Panc1 (cell line): ENCODE data around the gene KPNA4. TPM values are rescaled to one million over a fixed set of nuclear protein-coding genes. Genes with fewer than 3 reads are reported as not detected.

Experiments used
- ATAC-seq: fragments of 200-7000 bp; cut with Tn5 transposase; 2 replicates; pipeline ENCODE4 v1.9.1; 2020; ENCODE audit warnings: mild to moderate bottlenecking, moderate library complexity
- BruUV-seq: library from RNA; stranded (reverse); fragments of 400-500 nt; replicated peaks from 2 replicates; lab custom pipeline; 2021; lab: Mats Ljungman, UMichigan
- CTCF ChIA-PET: fragments of 300-600 bp; sonication (Branson Sonifier 250); formaldehyde crosslinking; loops from one replicate; lab custom pipeline; 2022; ENCODE audit warnings: antibody characterized with exemption; lab: Charles Lee
- POLR2A ChIA-PET: fragments of 300-600 bp; sonication (Branson Sonifier 250); formaldehyde crosslinking; loops from one replicate; lab custom pipeline; 2022; ENCODE audit warnings: antibody characterized with exemption; lab: Charles Lee
- DNase-seq: peaks from one replicate; pipeline ENCODE4 v3.0.0-alpha.2; 2010; ENCODE audit warnings: low read depth, low spot score
- H3K27ac ChIP-seq: 2 replicates; pipeline ENCODE4 v1.5.1; 2011; ENCODE audit warnings: mild to moderate bottlenecking, low read length, inconsistent platforms
- H3K27me3 ChIP-seq: fragments of 200-500 bp; sonication (Bioruptor generic); 2 replicates; pipeline ENCODE4 v1.6.0; 2014; ENCODE audit warnings: low read length, inconsistent platforms; ENCODE audit not compliant: control insufficient read depth, insufficient read depth
- H3K36me3 ChIP-seq: fragments of 200-500 bp; sonication (Bioruptor generic); 2 replicates; pipeline ENCODE4 v1.5.1; 2014; ENCODE audit warnings: inconsistent platforms, mild to moderate bottlenecking, low read length, moderate library complexity; ENCODE audit not compliant: control insufficient read depth, insufficient read depth
- H3K4me1 ChIP-seq: 2 replicates; pipeline ENCODE4 v1.5.1; 2011; ENCODE audit warnings: inconsistent platforms, mild to moderate bottlenecking, low read length, moderate library complexity; ENCODE audit not compliant: control insufficient read depth, insufficient read depth
- H3K4me3 ChIP-seq, 2 experiments: 2 replicates each; pipeline ENCODE4 v1.5.1; 2011 to 2012; ENCODE audit warnings: low read depth in 2 of 2, low read length in 2 of 2, mild to moderate bottlenecking in 2 of 2, inconsistent platforms in 1 of 2, moderate library complexity in 1 of 2
- H3K9me3 ChIP-seq: fragments of 200-500 bp; sonication (Bioruptor generic); 2 replicates; pipeline ENCODE4 v1.5.1; 2014; ENCODE audit warnings: low read depth, mild to moderate bottlenecking, inconsistent platforms, low read length, moderate library complexity; ENCODE audit not compliant: control insufficient read depth, insufficient read depth
- CTCF ChIP-seq: fragments of 450-650 bp; IDR thresholded peaks from 2 replicates; pipeline ENCODE4 v1.5.1; 2017; ENCODE audit warnings: mild to moderate bottlenecking
- POLR2AphosphoS5 ChIP-seq: IDR thresholded peaks from 2 replicates; pipeline ENCODE4 v1.6.1; 2012; ENCODE audit warnings: mild to moderate bottlenecking, low read depth, low read length, moderate library complexity
- REST ChIP-seq, 2 experiments: IDR thresholded peaks; 2 replicates each; pipeline ENCODE4 v1.6.1; 2011 to 2012; ENCODE audit warnings: low read depth in 2 of 2, control low read depth in 1 of 2, low read length in 1 of 2, mild to moderate bottlenecking in 1 of 2, moderate library complexity in 1 of 2; ENCODE audit not compliant: insufficient read depth in 1 of 2
- SIN3A ChIP-seq: IDR thresholded peaks from 2 replicates; pipeline ENCODE4 v1.6.1; 2012; ENCODE audit warnings: low read depth, mild to moderate bottlenecking, low read length, moderate library complexity, borderline replicate concordance; ENCODE audit not compliant: insufficient read depth
- TCF7L2 ChIP-seq: IDR thresholded peaks from 2 replicates; pipeline ENCODE4 v1.6.1; 2011; ENCODE audit warnings: mild to moderate bottlenecking, low read depth, low read length, inconsistent platforms
- in situ Hi-C: cut with HindIII; loops from 2 replicates; pipeline ENCODE4 v1.10.0; 2016; ENCODE audit warnings: low sequenced_read_pairs, low pct_unique_long_range_greater_than_20kb
- intact Hi-C: fragments of 100-400 bp; cut with micrococcal nuclease; formaldehyde crosslinking; loops from one replicate; pipeline ENCODE4 v1.10.0; 2022; ENCODE audit not compliant: unreplicated experiment
- total RNA-seq: library from RNA; stranded (reverse); gene quantifications from one replicate; pipeline ENCODE4 v1.2.1, GENCODE V29; 2021; ENCODE audit not compliant: unreplicated experiment

KPNA4 gene
- total RNA-seq, 1 experiment from 2014 or later, result 84.4 TPM

GRCh38 chr3:160458151-160458550 lies 107.2 kb downstream of the KPNA4 start:
- in situ Hi-C loops, result no loop called here
- H3K9me3 ChIP-seq, result no peaks in the 10 kb centered on the region
- ChIA-PET POLR2A (interaction anchor here (0.6 to 1.0 kb wide), 3 partner anchors 9 to 57 kb away, joined by 3 to 6 read pairs (median 6); no protein-coding TSS in a partner anchor), CTCF (no interaction called here)
- intact Hi-C loops, result no loop called here
- H3K27me3 ChIP-seq, result peaks cover 2% of the 10 kb centered on the region; the same call in 1 of the 2 replicates
- BruUV-seq, result no TSS peak
- ATAC-seq (no peak), DNase-seq (no peak)
- TF ChIP-seq REST (IDR thresholded peaks at IDR 0.05; ENCODE audit: insufficient read depth in 1 of 2, low read depth in 2 of 2, low read length in 1 of 2) (no peak), CTCF (no peak), TCF7L2 (no peak), SIN3A (no peak), POLR2AphosphoS5 (no peak)
- H3K36me3 ChIP-seq, result no peaks in the 10 kb centered on the region
- H3K4me3 ChIP-seq, result no peak overlapping the region
- no peaks in the 10 kb centered on the region for H3K4me1 ChIP-seq
- no peak overlapping the region for H3K27ac ChIP-seq

- ChIA-PET POLR2A (no interaction called here), CTCF (no interaction called here)
- TF ChIP-seq TCF7L2 (no peak), POLR2AphosphoS5 (no peak), REST (IDR thresholded peaks at IDR 0.05; ENCODE audit: insufficient read depth in 1 of 2, low read depth in 2 of 2, low read length in 1 of 2) (no peak), CTCF (no peak), SIN3A (no peak)
- DNase-seq (no peak), ATAC-seq (no peak)
- Histone ChIP-seq H3K27ac (no peak overlapping the region), H3K4me1 (0 out of 2 replicates have a peak, but pooled peaks cover under 1% of the 10 kb centered on the region), H3K4me3 (no peak overlapping the region), H3K36me3 (no peaks in the 10 kb centered on the region), H3K9me3 (no peaks in the 10 kb centered on the region), H3K27me3 (no peaks in the 10 kb centered on the region)
- intact Hi-C loops (no loop called here), in situ Hi-C loops (no loop called here)
- no TSS peak for BruUV-seq
Observed at GRCh38 chr3:160455846-160456245, 109.5 kb downstream of the KPNA4 start.
